H1 (cell line): ENCODE data around the gene C2. TPM values are rescaled to one million over a fixed set of nuclear protein-coding genes. Genes with fewer than 3 reads are reported as not detected.

ENCODE experiments used
- CTCF ChIA-PET: fragments of 300-600 bp; sonication (Branson Sonifier 250); formaldehyde crosslinking; loops from one replicate; lab custom pipeline; 2021; ENCODE audit not compliant: partially characterized antibody; lab: Charles Lee
- POLR2A ChIA-PET: fragments of 300-600 bp; sonication (Branson Sonifier 250); formaldehyde crosslinking; loops from one replicate; lab custom pipeline; 2021; ENCODE audit warnings: inconsistent platforms; ENCODE audit not compliant: partially characterized antibody; lab: Charles Lee
- DNase-seq, 2 experiments: peaks; one replicate each; pipeline versions ENCODE4 v3.0.0 to v3.0.0-alpha.2; 2010 to 2022; ENCODE audit warnings: low spot score in 2 of 2, low read depth in 1 of 2, mixed read lengths in 1 of 2
- FAIRE-seq: peaks from 2 replicates; lab custom pipeline; 2011; peaks lifted over from hg19 to GRCh38; lab: Jason Lieb, UNC
- H2AFZ ChIP-seq: 2 replicates; pipeline ENCODE4 v1.8.1; 2012; ENCODE audit warnings: low read length, inconsistent platforms
- H2AK5ac ChIP-seq: 2 replicates; pipeline ENCODE4 v1.6.1; 2013; ENCODE audit warnings: low read depth, low read length
- H2BK120ac ChIP-seq: replicated peaks from 2 replicates; pipeline ENCODE3; 2013; ENCODE audit warnings: low read depth, low read length, inconsistent platforms
- H2BK12ac ChIP-seq: 2 replicates; pipeline ENCODE4 v1.6.1; 2013; ENCODE audit warnings: low read depth, low read length
- H2BK15ac ChIP-seq: 2 replicates; pipeline ENCODE4 v1.6.1; 2013; ENCODE audit warnings: low read length
- H2BK20ac ChIP-seq: 2 replicates; pipeline ENCODE4 v1.6.1; 2013; ENCODE audit warnings: low read length
- H2BK5ac ChIP-seq: 2 replicates; pipeline ENCODE4 v1.6.1; 2013; ENCODE audit warnings: low read depth, low read length
- H3K14ac ChIP-seq: 2 replicates; pipeline ENCODE4 v1.6.1; 2013; ENCODE audit warnings: inconsistent platforms; ENCODE audit not compliant: insufficient read length
- H3K18ac ChIP-seq: 2 replicates; pipeline ENCODE4 v1.6.1; 2013; ENCODE audit warnings: low read length; ENCODE audit errors: extremely low read depth
- H3K23ac ChIP-seq: 2 replicates; pipeline ENCODE4 v1.6.1; 2013; ENCODE audit warnings: inconsistent platforms; ENCODE audit not compliant: insufficient read length
- H3K23me2 ChIP-seq: 2 replicates; pipeline ENCODE4 v1.6.1; 2013; ENCODE audit warnings: low read depth, low read length
- H3K27ac ChIP-seq: 2 replicates; pipeline ENCODE4 v1.6.1; 2011; ENCODE audit warnings: low read depth, low read length, inconsistent platforms
- H3K27me3 ChIP-seq, 4 experiments: replicated peaks in 1 of 4; 1 replicate in 1 of 4; 2 replicates in 3 of 4; pipeline versions ENCODE4 v1.6.1 to v1.8.1; 2011 to 2013; ENCODE audit warnings: low read length in 3 of 4, mild to moderate bottlenecking in 3 of 4, inconsistent platforms in 2 of 4, mixed read lengths in 2 of 4, moderate library complexity in 1 of 4; ENCODE audit not compliant: control insufficient read depth in 3 of 4, insufficient read depth in 3 of 4; ENCODE audit errors: extremely low read depth in 1 of 4
- H3K36me3 ChIP-seq, 4 experiments: 2 replicates each; pipeline versions ENCODE4 v1.6.1 to v1.8.1; 2011 to 2013; ENCODE audit warnings: mild to moderate bottlenecking in 4 of 4, low read length in 3 of 4, moderate library complexity in 2 of 4, control low read depth in 1 of 4, inconsistent platforms in 1 of 4; ENCODE audit not compliant: insufficient read depth in 4 of 4, control insufficient read depth in 2 of 4
- H3K4ac ChIP-seq: replicated peaks from 2 replicates; pipeline ENCODE3; 2013; ENCODE audit warnings: low read length, low read depth, mixed read lengths, inconsistent platforms; ENCODE audit not compliant: insufficient read length
- H3K4me1 ChIP-seq, 4 experiments: replicated peaks in 1 of 4; 1 replicate in 1 of 4; 2 replicates in 3 of 4; pipeline versions ENCODE4 v1.6.1 to v1.8.1; 2011 to 2013; ENCODE audit warnings: low read length in 3 of 4, inconsistent platforms in 2 of 4, mixed read lengths in 1 of 4; ENCODE audit not compliant: insufficient read depth in 4 of 4, control insufficient read depth in 3 of 4
- H3K4me2 ChIP-seq, 2 experiments: 2 replicates each; pipeline versions ENCODE4 v1.6.1 to v1.8.1; 2011 to 2013; ENCODE audit warnings: low read depth in 2 of 2, low read length in 2 of 2, control low read depth in 1 of 2, inconsistent platforms in 1 of 2, mild to moderate bottlenecking in 1 of 2; ENCODE audit not compliant: insufficient read depth in 1 of 2
- H3K4me3 ChIP-seq, 4 experiments: fragments of 200-600, 300-600 bp in 1 of 4; sonication (generic), shearing (Covaris generic), sonication (Bioruptor Twin) in 1 of 4; 2 replicates each; pipeline versions ENCODE4 v1.5.1 to v1.8.1; 2011 to 2016; ENCODE audit warnings: low read length in 4 of 4, low read depth in 3 of 4, control low read depth in 2 of 4, inconsistent platforms in 2 of 4, mild to moderate bottlenecking in 2 of 4, mixed read lengths in 1 of 4, moderate library complexity in 1 of 4; ENCODE audit not compliant: insufficient read depth in 2 of 4; ENCODE audit errors: extremely low read depth in 1 of 4
- H3K56ac ChIP-seq: replicated peaks from 2 replicates; pipeline ENCODE3; 2013; ENCODE audit warnings: low read depth, mild to moderate bottlenecking, mixed read lengths, low read length, inconsistent platforms; ENCODE audit not compliant: insufficient read length
- H3K79me1 ChIP-seq: 2 replicates; pipeline ENCODE4 v1.6.1; 2013; ENCODE audit warnings: low read depth, low read length, control low read depth
- H3K79me2 ChIP-seq, 2 experiments: 2 replicates each; pipeline versions ENCODE4 v1.6.1 to v1.8.1; 2012 to 2013; ENCODE audit warnings: low read length in 2 of 2, mild to moderate bottlenecking in 2 of 2, inconsistent platforms in 1 of 2; ENCODE audit not compliant: insufficient read depth in 2 of 2, control insufficient read depth in 1 of 2
- H3K9ac ChIP-seq, 4 experiments: replicated peaks in 1 of 4; 1 replicate in 1 of 4; 2 replicates in 3 of 4; pipeline versions ENCODE4 v1.6.1 to v1.8.1; 2011 to 2013; ENCODE audit warnings: low read depth in 3 of 4, low read length in 3 of 4, control low read depth in 2 of 4, mild to moderate bottlenecking in 2 of 4, moderate library complexity in 2 of 4, inconsistent platforms in 1 of 4; ENCODE audit errors: extremely low read depth in 1 of 4
- H3K9me3 ChIP-seq, 2 experiments: 2 replicates each; pipeline versions ENCODE4 v1.6.1 to v1.8.1; 2012 to 2013; ENCODE audit warnings: mild to moderate bottlenecking in 2 of 2, moderate library complexity in 2 of 2, control low read depth in 1 of 2, inconsistent platforms in 1 of 2, low read depth in 1 of 2, low read length in 1 of 2, mixed read lengths in 1 of 2; ENCODE audit not compliant: insufficient read depth in 2 of 2
- H4K20me1 ChIP-seq, 2 experiments: replicated peaks in 1 of 2; 2 replicates each; pipeline versions ENCODE3 to v1.8.1; 2011 to 2013; ENCODE audit warnings: inconsistent platforms in 2 of 2, low read length in 2 of 2, mild to moderate bottlenecking in 1 of 2; ENCODE audit not compliant: insufficient read depth in 2 of 2, control insufficient read depth in 1 of 2
- H4K5ac ChIP-seq: 2 replicates; pipeline ENCODE4 v1.6.1; 2013; ENCODE audit warnings: low read length, low read depth, mixed read lengths, inconsistent platforms; ENCODE audit not compliant: insufficient read length
- H4K8ac ChIP-seq: 2 replicates; pipeline ENCODE4 v1.8.0; 2013; ENCODE audit warnings: mild to moderate bottlenecking, moderate library complexity, low read length, inconsistent platforms; ENCODE audit not compliant: insufficient read depth; ENCODE audit errors: extremely low read depth
- H4K91ac ChIP-seq: replicated peaks from 2 replicates; pipeline ENCODE3; 2013; ENCODE audit warnings: low read length, mixed read lengths, inconsistent platforms; ENCODE audit not compliant: insufficient read length
- BACH1 ChIP-seq: IDR thresholded peaks from 2 replicates; pipeline ENCODE4 v1.6.1; 2012; ENCODE audit warnings: low read length, improper control_type of control experiment
- CEBPB ChIP-seq: IDR thresholded peaks from 2 replicates; pipeline ENCODE4 v1.6.1; 2012; ENCODE audit warnings: low read depth, low read length
- CREB1 ChIP-seq: IDR thresholded peaks from 2 replicates; pipeline ENCODE4 v1.6.1; 2012; ENCODE audit warnings: inconsistent platforms
- EGR1 ChIP-seq: IDR thresholded peaks from 2 replicates; pipeline ENCODE4 v1.6.1; 2011; ENCODE audit warnings: low read depth, low read length, borderline replicate concordance
- HDAC6 ChIP-seq: IDR thresholded peaks from one replicate; pipeline ENCODE4 v1.7.1; 2012; ENCODE audit warnings: low read depth, mild to moderate bottlenecking, inconsistent platforms, low read length, moderate library complexity
- JUN ChIP-seq: IDR thresholded peaks from 2 replicates; pipeline ENCODE4 v1.6.1; 2011; ENCODE audit warnings: low read depth, mild to moderate bottlenecking, improper control_type of control experiment, low read length
- KDM1A ChIP-seq: fragments of 200-600, 300-600 bp; sonication (generic); IDR thresholded peaks from 2 replicates; pipeline ENCODE4 v1.7.1; 2016; ENCODE audit warnings: mild to moderate bottlenecking, low read length, borderline replicate concordance
- POLR2AphosphoS5 ChIP-seq: IDR thresholded peaks from 2 replicates; pipeline ENCODE4 v1.6.1; 2011; ENCODE audit warnings: low read depth, low read length
- RAD21 ChIP-seq, 2 experiments: IDR thresholded peaks in 1 of 2; conservative IDR thresholded peaks in 1 of 2; 2 replicates each; pipeline ENCODE4 v1.6.1; 2011; ENCODE audit warnings: low read depth in 2 of 2, low read length in 2 of 2, improper control_type of control experiment in 1 of 2, inconsistent platforms in 1 of 2, mild to moderate bottlenecking in 1 of 2, moderate library complexity in 1 of 2
- SAP30 ChIP-seq: fragments of 300-600 bp; sonication (generic); IDR thresholded peaks from 2 replicates; pipeline ENCODE4 v1.7.1; 2012; ENCODE audit warnings: low read length, moderate library complexity, mild to moderate bottlenecking, inconsistent platforms; ENCODE audit not compliant: insufficient read depth, insufficient replicate concordance
- SP2 ChIP-seq: IDR thresholded peaks from 2 replicates; pipeline ENCODE4 v1.6.1; 2012; ENCODE audit warnings: mild to moderate bottlenecking, low read length, inconsistent platforms
- SP4 ChIP-seq: IDR thresholded peaks from 2 replicates; pipeline ENCODE4 v1.6.1; 2012; ENCODE audit warnings: low read length, inconsistent platforms
- TCF12 ChIP-seq: IDR thresholded peaks from 2 replicates; pipeline ENCODE4 v1.6.1; 2011; ENCODE audit warnings: low read depth, mild to moderate bottlenecking, low read length
- WGBS, 2 experiments: shearing (Covaris generic) in 1 of 2; methylation state at CpG; one replicate each; pipeline versions ENCODE4 v1.1.6 to v1.1.7; 2013 to 2015; ENCODE audit warnings: low lambda C conversion rate in 2 of 2, mixed read lengths in 2 of 2, inconsistent platforms in 1 of 2, low coverage in 1 of 2, missing lambda C conversion rate in 1 of 2; ENCODE audit not compliant: insufficient replicate concordance in 2 of 2, insufficient coverage in 1 of 2, insufficient read length in 1 of 2; ENCODE audit errors: extremely low coverage in 1 of 2, missing lambda C conversion rate in 1 of 2; 5-methylcytosine and 5-hydroxymethylcytosine counted together
- polyA plus RNA-seq, 7 experiments: library from polyadenylated mRNA; depleted of rRNA in 3 of 7; stranded (reverse) in 5 of 7; unstranded in 2 of 7; fragments of >200 nt in 5 of 7; fragments of 200-250 nt in 2 of 7; gene quantifications; 1 replicate in 5 of 7; 2 replicates in 1 of 7; 4 replicates in 1 of 7; pipeline versions ENCODE4 v1.2.1 to v1.2.3, GENCODE V29; 2011 to 2013; ENCODE audit warnings: missing spikeins in 2 of 7, mixed read lengths in 2 of 7
- total RNA-seq: library from RNA; stranded (reverse); fragmentation: NEBNext Ultra II Directional; extraction: Animal tissue kit (Norgen Biotek cat#: 25700); gene quantifications from 2 replicates; pipeline ENCODE4 v1.2.1, GENCODE V29; 2021

The C2 gene
- total and polyA plus RNA-seq, 2 of the 8 experiments (the other 6 are each of a cell fraction or from before 2014, with no cell fraction given) = 0.26 to 0.38 TPM

DNA sequence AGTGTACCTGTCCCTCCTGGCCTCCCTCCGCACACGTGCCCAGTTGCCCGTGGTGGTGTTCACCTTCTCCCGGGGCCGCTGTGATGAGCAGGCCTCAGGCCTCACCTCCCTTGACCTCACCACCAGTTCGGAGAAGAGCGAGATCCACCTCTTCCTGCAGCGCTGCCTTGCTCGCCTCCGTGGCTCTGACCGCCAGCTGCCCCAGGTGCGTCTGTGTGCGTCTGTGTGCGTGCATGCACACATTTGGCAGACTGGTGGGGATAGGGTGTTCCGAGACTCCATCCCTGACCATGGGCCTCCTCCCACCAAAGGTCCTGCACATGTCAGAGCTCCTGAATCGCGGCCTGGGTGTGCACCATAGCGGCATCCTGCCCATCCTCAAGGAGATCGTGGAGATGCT, 36.4 kb downstream of the C2 start:
- H4K20me1 ChIP-seq = peaks cover 0 to 3% of the 10 kb centered on the region in 2 experiments
- H3K27ac ChIP-seq = no peak overlapping the region
- no peak overlapping the region for H3K23ac ChIP-seq
- H3K36me3 ChIP-seq = peaks cover 13 to 57% (median 50%) of the 10 kb centered on the region in 4 experiments
- no peak overlapping the region for H2BK15ac ChIP-seq
- H2AFZ ChIP-seq = no peak overlapping the region
- H3K79me1 ChIP-seq = no peaks in the 10 kb centered on the region
- no peak overlapping the region for H2BK120ac ChIP-seq
- no peak overlapping the region for H3K56ac ChIP-seq
- H4K91ac ChIP-seq = no peak overlapping the region
- no peak overlapping the region for H3K14ac ChIP-seq
- H4K8ac ChIP-seq = no peak overlapping the region
- no peak overlapping the region for H3K18ac ChIP-seq
- H3K4me2 ChIP-seq = no peak overlapping the region
- H2BK12ac ChIP-seq = no peak overlapping the region
- no peak overlapping the region for H2BK20ac ChIP-seq
- no peak for DNase-seq
- H3K4me3 ChIP-seq = no peak overlapping the region
- H3K9ac ChIP-seq = no peak overlapping the region
- H2AK5ac ChIP-seq = no peak overlapping the region
- H2BK5ac ChIP-seq = no peak overlapping the region
- peaks cover 0 to 1% (median 0%) of the 10 kb centered on the region in 4 experiments; a peak in 2 of 7 replicates for H3K4me1 ChIP-seq
- H4K5ac ChIP-seq = no peak overlapping the region
- no peak for TF ChIP-seq SP4
- TF ChIP-seq SP2 = no peak
- no peak for TF ChIP-seq TCF12
- TF ChIP-seq BACH1 = no peak
- TF ChIP-seq POLR2AphosphoS5 = no peak
- TF ChIP-seq SAP30 = no peak
- TF ChIP-seq CEBPB = no peak
- TF ChIP-seq RAD21 (IDR thresholded peaks at IDR 0.05 in 1 of 2, conservative IDR thresholded peaks at IDR 0.05 in 1 of 2; ENCODE audit: low read depth in 2 of 2, low read length in 2 of 2) = no peak
- TF ChIP-seq CREB1 = no peak
- no peak for TF ChIP-seq EGR1
- TF ChIP-seq HDAC6 = no peak
- no peak for TF ChIP-seq KDM1A
- no peak for TF ChIP-seq JUN
- TF ChIP-seq, all 59 proteins: peak for 0
- ChIA-PET CTCF (interaction anchor here (0.5 to 10.2 kb wide), 2 partner anchors 12 to 258 kb away, joined by 3 to 84 read pairs; no protein-coding TSS in a partner anchor), POLR2A (interaction anchor here (15.3 kb wide), 1 partner anchor 9 kb away, joined by 279 read pairs; the partner anchor contains the start of genes NELFE and SKIC2)
- no peak overlapping the region for H3K4ac ChIP-seq
- no peaks in the 10 kb centered on the region for H3K27me3 ChIP-seq
- 92% methylated on average over 19 of the region's 19 CpGs; no CpG with 5 or more reads in 1 of the 2 experiments for WGBS, 2 experiments
- H3K9me3 ChIP-seq = no peaks in the 10 kb centered on the region
- peaks cover 4% of the 10 kb centered on the region for H3K23me2 ChIP-seq
- FAIRE-seq = no peak
- peaks cover 0 to 8% of the 10 kb centered on the region in 2 experiments; a peak in 2 of 4 replicates for H3K79me2 ChIP-seq
